Mammary epithelial cell (primary cell): ENCODE measurements around the gene IGF2.

Source experiments
- EZH2 ChIP-seq: IDR thresholded peaks from 2 replicates; pipeline ENCODE4 v1.6.1; 2012; ENCODE audit warnings: low read length, inconsistent platforms, borderline replicate concordance
- TF ChIP-seq, protein P1 (sequence below), 2 donors: IDR thresholded peaks in 1 of 2; conservative IDR thresholded peaks in 1 of 2; 2 replicates each; pipeline ENCODE4 v1.5.1; 2011 to 2012; ENCODE audit warnings: inconsistent platforms in 2 of 2, low read length in 2 of 2, mild to moderate bottlenecking in 2 of 2, control low read depth in 1 of 2, low read depth in 1 of 2; ENCODE audit not compliant: insufficient read depth in 1 of 2; ENCODE audit errors: extremely low read depth in 1 of 2

DNA sequence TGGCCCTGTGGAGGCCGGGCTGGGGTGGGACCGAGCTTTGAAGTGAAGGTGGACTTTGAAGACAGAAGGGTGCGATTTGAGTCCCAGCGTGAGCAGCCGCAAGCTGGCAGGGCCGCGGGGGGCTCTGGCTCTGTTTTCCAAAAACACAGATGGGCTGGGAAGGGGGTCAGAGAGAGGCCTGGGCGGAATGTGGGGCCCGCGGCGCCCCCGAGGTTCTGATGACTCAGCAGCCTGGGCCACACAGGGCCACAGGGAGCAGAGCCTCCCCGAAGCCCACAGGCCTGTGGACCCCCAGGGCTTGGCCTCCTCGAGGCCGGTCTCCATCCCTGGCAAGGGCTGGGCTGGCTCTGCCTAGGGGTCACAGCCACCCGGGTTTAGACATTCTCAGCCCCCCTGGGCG lies 15.7 kb upstream of the IGF2 start:
- TF ChIP-seq, protein P1, sequence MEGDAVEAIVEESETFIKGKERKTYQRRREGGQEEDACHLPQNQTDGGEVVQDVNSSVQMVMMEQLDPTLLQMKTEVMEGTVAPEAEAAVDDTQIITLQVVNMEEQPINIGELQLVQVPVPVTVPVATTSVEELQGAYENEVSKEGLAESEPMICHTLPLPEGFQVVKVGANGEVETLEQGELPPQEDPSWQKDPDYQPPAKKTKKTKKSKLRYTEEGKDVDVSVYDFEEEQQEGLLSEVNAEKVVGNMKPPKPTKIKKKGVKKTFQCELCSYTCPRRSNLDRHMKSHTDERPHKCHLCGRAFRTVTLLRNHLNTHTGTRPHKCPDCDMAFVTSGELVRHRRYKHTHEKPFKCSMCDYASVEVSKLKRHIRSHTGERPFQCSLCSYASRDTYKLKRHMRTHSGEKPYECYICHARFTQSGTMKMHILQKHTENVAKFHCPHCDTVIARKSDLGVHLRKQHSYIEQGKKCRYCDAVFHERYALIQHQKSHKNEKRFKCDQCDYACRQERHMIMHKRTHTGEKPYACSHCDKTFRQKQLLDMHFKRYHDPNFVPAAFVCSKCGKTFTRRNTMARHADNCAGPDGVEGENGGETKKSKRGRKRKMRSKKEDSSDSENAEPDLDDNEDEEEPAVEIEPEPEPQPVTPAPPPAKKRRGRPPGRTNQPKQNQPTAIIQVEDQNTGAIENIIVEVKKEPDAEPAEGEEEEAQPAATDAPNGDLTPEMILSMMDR (conservative IDR thresholded peaks at IDR 0.05 in 1 of 2, IDR thresholded peaks at IDR 0.05 in 1 of 2; ENCODE audit: extremely low read depth in 1 of 2, insufficient read depth in 1 of 2, low read depth in 1 of 2, low read length in 2 of 2) = no peak
- TF ChIP-seq EZH2 = no peak
